ENCODE measurements around the gene PSRC1. TPM values are rescaled to one million over a fixed set of nuclear protein-coding genes. Genes with fewer than 3 reads are reported as not detected.

Gene PSRC1
- total and polyA plus RNA-seq, 2 donors (not counting 3 experiments of a cell fraction or from before 2014, with no cell fraction given): 25.0 to 29.3 TPM

DNA sequence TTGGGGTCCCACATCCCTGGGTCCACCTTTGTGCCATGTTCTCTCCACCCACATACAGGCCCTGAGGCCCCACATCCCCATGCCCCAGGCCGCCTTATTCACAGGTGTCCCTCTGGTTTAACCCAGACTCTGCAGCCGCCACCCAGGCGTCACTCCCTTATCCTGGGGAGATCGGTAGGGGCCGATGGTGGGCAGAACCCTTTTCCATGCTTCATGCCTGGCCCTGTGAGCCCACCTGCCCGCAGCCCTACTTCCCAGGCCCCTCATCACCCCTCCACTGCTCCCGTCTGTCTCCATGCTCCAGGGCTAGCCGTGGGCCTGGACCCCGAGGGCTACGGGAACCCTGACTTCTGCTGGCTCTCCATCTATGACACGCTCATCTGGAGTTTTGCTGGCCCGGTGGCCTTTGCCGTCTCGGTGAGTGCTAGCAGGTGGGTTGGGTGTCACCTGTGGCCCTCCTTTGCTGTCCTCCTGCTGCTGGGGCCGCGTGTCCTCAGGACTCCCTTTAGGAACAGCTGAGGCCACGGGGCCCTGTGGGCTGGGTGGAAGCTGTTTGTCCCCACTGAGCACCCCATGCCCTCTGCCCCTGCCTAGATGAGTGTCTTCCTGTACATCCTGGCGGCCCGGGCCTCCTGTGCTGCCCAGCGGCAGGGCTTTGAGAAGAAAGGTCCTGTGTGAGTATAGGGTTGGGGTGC, 12.2 kb downstream of the PSRC1 start:
- no peaks in the 10 kb centered on the region for H3K36me3 ChIP-seq (ENCODE audit: control insufficient read depth in 2 of 2, extremely low read depth in 1 of 2, insufficient read depth in 2 of 2, low read length in 2 of 2)
- no peak for FAIRE-seq

More for the DNA sequence above, 12.2 kb downstream of the PSRC1 start:
- no peak overlapping the region for H3K4me2 ChIP-seq (ENCODE audit: insufficient read depth, low read length)
- BruUV-seq (replicated peaks): no TSS peak
- H3K9me1 ChIP-seq (replicated peaks; ENCODE audit: control insufficient read depth, extremely low read depth, insufficient read depth, low read length): no peaks in the 10 kb centered on the region
- no peak for DNase-seq (ENCODE audit: low read depth, low spot score)
- H3K4me3 ChIP-seq (replicated peaks in 1 of 3; ENCODE audit: insufficient read depth in 1 of 3, low read depth in 1 of 3, low read length in 3 of 3): no peak overlapping the region
- intact Hi-C loops (cut with micrococcal nuclease) (loop anchor here (10.0 kb wide), 1 partner anchor 214 kb away; the partner anchor contains the start of gene ATXN7L2), dilution Hi-C loops (cut with MboI; ENCODE audit: extremely low pct_ligation_motif_present, low sequenced_read_pairs) (no loop called here)
- TF ChIP-seq, protein P1, sequence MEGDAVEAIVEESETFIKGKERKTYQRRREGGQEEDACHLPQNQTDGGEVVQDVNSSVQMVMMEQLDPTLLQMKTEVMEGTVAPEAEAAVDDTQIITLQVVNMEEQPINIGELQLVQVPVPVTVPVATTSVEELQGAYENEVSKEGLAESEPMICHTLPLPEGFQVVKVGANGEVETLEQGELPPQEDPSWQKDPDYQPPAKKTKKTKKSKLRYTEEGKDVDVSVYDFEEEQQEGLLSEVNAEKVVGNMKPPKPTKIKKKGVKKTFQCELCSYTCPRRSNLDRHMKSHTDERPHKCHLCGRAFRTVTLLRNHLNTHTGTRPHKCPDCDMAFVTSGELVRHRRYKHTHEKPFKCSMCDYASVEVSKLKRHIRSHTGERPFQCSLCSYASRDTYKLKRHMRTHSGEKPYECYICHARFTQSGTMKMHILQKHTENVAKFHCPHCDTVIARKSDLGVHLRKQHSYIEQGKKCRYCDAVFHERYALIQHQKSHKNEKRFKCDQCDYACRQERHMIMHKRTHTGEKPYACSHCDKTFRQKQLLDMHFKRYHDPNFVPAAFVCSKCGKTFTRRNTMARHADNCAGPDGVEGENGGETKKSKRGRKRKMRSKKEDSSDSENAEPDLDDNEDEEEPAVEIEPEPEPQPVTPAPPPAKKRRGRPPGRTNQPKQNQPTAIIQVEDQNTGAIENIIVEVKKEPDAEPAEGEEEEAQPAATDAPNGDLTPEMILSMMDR (IDR thresholded peaks at IDR 0.05; ENCODE audit: extremely low read depth in 1 of 2, insufficient read depth in 1 of 2, low read depth in 1 of 2, low read length in 2 of 2): no peak
- TF ChIP-seq POLR2A (IDR thresholded peaks at IDR 0.05; ENCODE audit: low read depth, low read length): no peak
- no peak for TF ChIP-seq FOS (IDR thresholded peaks at IDR 0.05; ENCODE audit: borderline replicate concordance, insufficient read depth, low read length)
- no peak for TF ChIP-seq GATA2 (IDR thresholded peaks at IDR 0.05; ENCODE audit: insufficient read depth, insufficient read length, low read depth, low read length)
- no peak for TF ChIP-seq EZH2 (IDR thresholded peaks at IDR 0.05; ENCODE audit: borderline replicate concordance, low read depth, low read length, severe bottlenecking)
- TF ChIP-seq MYC (IDR thresholded peaks at IDR 0.05; ENCODE audit: low read depth, low read length): no peak
- TF ChIP-seq, protein P2, sequence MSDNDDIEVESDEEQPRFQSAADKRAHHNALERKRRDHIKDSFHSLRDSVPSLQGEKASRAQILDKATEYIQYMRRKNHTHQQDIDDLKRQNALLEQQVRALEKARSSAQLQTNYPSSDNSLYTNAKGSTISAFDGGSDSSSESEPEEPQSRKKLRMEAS (IDR thresholded peaks at IDR 0.05; ENCODE audit: insufficient read depth, insufficient read length): no peak
- TF ChIP-seq POLR2AphosphoS5 (IDR thresholded peaks at IDR 0.05; ENCODE audit: insufficient read depth, low read depth, low read length): no peak
- no peak for TF ChIP-seq JUN (IDR thresholded peaks at IDR 0.05; ENCODE audit: borderline replicate concordance, insufficient read depth, insufficient read length, low read depth)
- no peaks in the 10 kb centered on the region for H3K9me3 ChIP-seq (replicated peaks; ENCODE audit: control insufficient read depth, insufficient read depth, low read length)
- no peaks in the 10 kb centered on the region for H3K4me1 ChIP-seq (ENCODE audit: control insufficient read depth, extremely low read depth, insufficient read depth, low read length)
- H3K9ac ChIP-seq (replicated peaks; ENCODE audit: extremely low read depth, insufficient read depth, low read length): no peak overlapping the region
- no peaks in the 10 kb centered on the region for H4K20me1 ChIP-seq (replicated peaks; ENCODE audit: control insufficient read depth, extremely low read depth, insufficient read depth, low read length)
- no peaks in the 10 kb centered on the region for H3K79me2 ChIP-seq (ENCODE audit: control insufficient read depth, insufficient read depth, low read length)
- no peaks in the 10 kb centered on the region for H3K27me3 ChIP-seq (ENCODE audit: control insufficient read depth in 2 of 2, insufficient read depth in 2 of 2, low read length in 2 of 2)
- ChIA-PET POLR2A (no interaction called here), CTCF (no interaction called here)
- no peak overlapping the region for H2AFZ ChIP-seq (ENCODE audit: low read depth, low read length)
- no peak overlapping the region for H3K27ac ChIP-seq (ENCODE audit: insufficient read depth, low read depth, low read length)

Measured in endothelial cell of umbilical vein (primary cell).